ENCODE data around the gene CERS6. TPM values are rescaled to one million over a fixed set of nuclear protein-coding genes. Genes with fewer than 3 reads are reported as not detected.

The CERS6 gene
- total RNA-seq, 1 donor, result 16.0 TPM

- no peak for TF ChIP-seq CTCF (IDR thresholded peaks at IDR 0.05; ENCODE audit: insufficient read depth, low read depth, low read length)
- no peak for DNase-seq (ENCODE audit: low read depth)
- no peak overlapping the region for H3K4me3 ChIP-seq (ENCODE audit: low read depth, low read length)
Measured at GRCh38 chr2:168819829-168820489, 363.9 kb downstream of the CERS6 start.

- no peak for TF ChIP-seq CTCF (IDR thresholded peaks at IDR 0.05; ENCODE audit: insufficient read depth, low read depth, low read length)
- no peak for DNase-seq (ENCODE audit: low read depth)
- H3K4me3 ChIP-seq (ENCODE audit: low read depth, low read length), result no peak overlapping the region
Measured at GRCh38 chr2:168821577-168821976, 365.5 kb downstream of the CERS6 start.

- TF ChIP-seq CTCF (IDR thresholded peaks at IDR 0.05; ENCODE audit: insufficient read depth, low read depth, low read length), result no peak
- DNase-seq (ENCODE audit: low read depth), result no peak
- H3K4me3 ChIP-seq (ENCODE audit: low read depth, low read length), result no peak overlapping the region
Measured at GRCh38 chr2:168821992-168822391, 365.9 kb downstream of the CERS6 start.

Small RNAs within 50 kb of the gene (small RNA-seq; reads per million reads assigned to genes)
- gene MIR4774 (not detected), gene RN7SL813P (not detected), gene RNU6-766P (not detected)

Other genes starting within 250 kb of the CERS6 start
- gene STK39, start 208.7 kb upstream of the CERS6 start, total RNA-seq, result 15.5 and 27.2 TPM in 2 replicates